Esophagus muscularis mucosa (tissue), 4 donors: ENCODE measurements around the gene MVB12B.

Experiments used
- CTCF ChIP-seq, 3 experiments: fragments of 200-600 bp in 2 of 3; fragments of 450-650 bp in 1 of 3; sonication (generic) in 2 of 3; IDR thresholded peaks; one replicate each; pipeline ENCODE4 v1.5.1; 2017 to 2019; ENCODE audit warnings: antibody characterized with exemption in 3 of 3, mild to moderate bottlenecking in 2 of 3, moderate library complexity in 1 of 3
- EP300 ChIP-seq: sonication (generic); formaldehyde crosslinking; IDR thresholded peaks from one replicate; pipeline ENCODE4 v1.6.1; 2017; ENCODE audit warnings: antibody characterized with exemption
- POLR2A ChIP-seq: fragments of 450-650 bp; IDR thresholded peaks from one replicate; pipeline ENCODE4 v1.6.1; 2017; ENCODE audit warnings: antibody characterized with exemption, moderate library complexity, mild to moderate bottlenecking, low read depth
- POLR2AphosphoS5 ChIP-seq, 2 donors: sonication (generic); formaldehyde crosslinking; IDR thresholded peaks; one replicate each; pipeline ENCODE4 v1.6.1; 2017; ENCODE audit warnings: antibody characterized with exemption in 2 of 2

GRCh38 chr9:126459546-126459945 lies 132.9 kb downstream of the MVB12B start:
- TF ChIP-seq CTCF (IDR thresholded peaks at IDR 0.05), result no peak
- no peak for TF ChIP-seq EP300
- no peak for TF ChIP-seq POLR2A
- TF ChIP-seq POLR2AphosphoS5 (IDR thresholded peaks at IDR 0.05), result no peak
